SK-N-MC (cell line): ENCODE data around the gene PDE9A.

Experiments
- EZH2 ChIP-seq: fragments of 200-600 bp; sonication (generic); IDR thresholded peaks from one replicate; pipeline ENCODE4 v1.6.1; 2017; ENCODE audit warnings: antibody characterized with exemption
- FOXP2 ChIP-seq: optimal IDR thresholded peaks from 2 replicates; pipeline ENCODE3; 2011; ENCODE audit warnings: mild to moderate bottlenecking, moderate library complexity; ENCODE audit not compliant: insufficient read depth; ENCODE audit errors: extremely low read length, control extremely low read depth
- POLR2AphosphoS5 ChIP-seq: IDR thresholded peaks from 2 replicates; pipeline ENCODE4 v1.6.1; 2012; ENCODE audit warnings: mild to moderate bottlenecking, low read depth, low read length, borderline replicate concordance

DNA sequence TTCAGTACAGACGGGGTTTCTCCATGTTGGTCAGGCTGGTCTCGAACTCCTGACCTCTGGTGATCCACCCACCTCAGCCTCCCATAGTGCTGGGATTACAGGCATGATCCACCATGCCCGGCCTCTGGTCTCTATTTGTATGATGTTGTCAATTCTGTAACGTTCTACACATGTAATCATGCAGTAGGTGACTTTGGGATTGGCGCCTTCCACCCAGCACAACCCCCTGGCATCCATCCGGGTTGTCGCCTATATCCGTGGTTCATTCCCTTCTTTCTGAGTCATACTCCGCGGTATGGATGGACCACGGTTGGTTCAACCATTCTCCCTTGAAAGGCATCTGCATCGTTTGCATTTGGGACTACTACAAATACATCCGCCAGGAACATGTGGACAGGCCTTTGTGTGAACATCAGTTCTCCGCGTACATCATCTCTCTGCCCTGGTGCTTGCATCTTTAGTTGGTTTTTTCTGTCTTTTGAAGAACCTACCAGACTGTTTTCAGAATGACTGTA is 72.1 kb downstream of the PDE9A start:
- TF ChIP-seq POLR2AphosphoS5, result no peak
- TF ChIP-seq EZH2, result no peak
- TF ChIP-seq FOXP2, result no peak
